Measurements from ENCODE around the gene MUS81.

The MUS81 gene

GRCh38 chr11:65915101-65915820 is 55.0 kb downstream of the MUS81 start:
- H3K9me3 Mint-ChIP-seq = no peaks in the 10 kb centered on the region
- peaks cover 41% of the 10 kb centered on the region for H3K4me1 Mint-ChIP-seq (ENCODE audit: low read depth)
- peak overlapping the region; percentile 5 for H3K27ac Mint-ChIP-seq
- no peak for DNase-seq
- H3K27me3 Mint-ChIP-seq = no peaks in the 10 kb centered on the region
- no peak overlapping the region for H3K4me3 Mint-ChIP-seq
- peaks cover 15% of the 10 kb centered on the region for H3K36me3 Mint-ChIP-seq (ENCODE audit: low read depth)

- no peak for DNase-seq
- peaks cover 20% of the 10 kb centered on the region for H3K36me3 Mint-ChIP-seq (ENCODE audit: low read depth)
- H3K27me3 Mint-ChIP-seq = no peaks in the 10 kb centered on the region
- H3K4me3 Mint-ChIP-seq = no peak overlapping the region
- H3K9me3 Mint-ChIP-seq = no peaks in the 10 kb centered on the region
- H3K4me1 Mint-ChIP-seq (ENCODE audit: low read depth) = peaks cover 46% of the 10 kb centered on the region
- no peak overlapping the region for H3K27ac Mint-ChIP-seq
Observed at GRCh38 chr11:65915821-65916251, 55.6 kb downstream of the MUS81 start.

All from activated T-cell treated with anti-CD3 and anti-CD28 coated beads, Interleukin-2, amount 50 U/mL, for 24 hours (primary cell).